ENCODE data around the gene KCNIP3.
"Not testable (repeated sequence)": the region's sequence is repeated elsewhere in the genome, so short reads cannot be mapped to it uniquely, and the experiment has no call there.

The KCNIP3 gene

GRCh38 chr2:95349568-95350322 lies 52.6 kb downstream of the KCNIP3 start:
- DNase-seq: no peak

- DNase-seq: no peak
Measured at GRCh38 chr2:95350368-95350767, 53.2 kb downstream of the KCNIP3 start.

- no peak for DNase-seq
Measured at GRCh38 chr2:95350774-95351597, 53.8 kb downstream of the KCNIP3 start.

- no peak for DNase-seq
Measured at GRCh38 chr2:95351598-95351915, 54.4 kb downstream of the KCNIP3 start.

GRCh38 chr2:95352310-95353054 lies 55.3 kb downstream of the KCNIP3 start:
- DNase-seq: no peak

GRCh38 chr2:95353055-95353575 lies 56.0 kb downstream of the KCNIP3 start:
- no peak for DNase-seq

GRCh38 chr2:95353613-95354468 lies 56.7 kb downstream of the KCNIP3 start:
- no peak for DNase-seq

- DNase-seq: no peak
Measured at GRCh38 chr2:95354469-95354901, 57.3 kb downstream of the KCNIP3 start.

- DNase-seq: no peak
Measured at GRCh38 chr2:95354925-95355324, 57.8 kb downstream of the KCNIP3 start.

- not testable (repeated sequence) for DNase-seq
Measured at GRCh38 chr2:95355486-95355885, 58.3 kb downstream of the KCNIP3 start.

- no peak for DNase-seq
Measured at GRCh38 chr2:95356821-95357700, 59.9 kb downstream of the KCNIP3 start.

- no peak for DNase-seq
Measured at GRCh38 chr2:95357717-95358280, 60.7 kb downstream of the KCNIP3 start.

- DNase-seq: no peak
Measured at GRCh38 chr2:95359031-95359430, 61.9 kb downstream of the KCNIP3 start.

GRCh38 chr2:95359501-95359930 lies 62.4 kb downstream of the KCNIP3 start:
- DNase-seq: no peak

GRCh38 chr2:95361216-95361980 lies 64.3 kb downstream of the KCNIP3 start:
- no peak for DNase-seq

GRCh38 chr2:95362486-95362885 lies 65.3 kb downstream of the KCNIP3 start:
- DNase-seq: no peak

- DNase-seq: no peak
Measured at GRCh38 chr2:95366514-95366913, 69.4 kb downstream of the KCNIP3 start.

GRCh38 chr2:95372216-95372829 lies 75.2 kb downstream of the KCNIP3 start:
- no peak for DNase-seq

- DNase-seq: no peak
Measured at GRCh38 chr2:95372845-95373244, 75.7 kb downstream of the KCNIP3 start.

GRCh38 chr2:95374029-95374428 lies 76.9 kb downstream of the KCNIP3 start:
- DNase-seq: no peak

Data from eye (tissue), 1 donor.